HAP-1 (cell line): Measurements from ENCODE around the gene ATP5ME.
A peak's percentile ranks its signal among the peaks of the same experiment; 100 is the strongest.
"Not testable (repeated sequence)": the region's sequence is repeated elsewhere in the genome, so short reads cannot be mapped to it uniquely, and the experiment has no call there.

ENCODE experiments used
- DNase-seq, 2 experiments: peaks; one replicate each; pipeline ENCODE4 v3.0.0-alpha.2; 2016 to 2020; ENCODE audit warnings: low spot score in 2 of 2
- H3K27me3 ChIP-seq: fragments of 250-450 bp; sonication (Bioruptor Pico); 2 replicates; pipeline ENCODE4 v1.5.1; 2020; ENCODE audit warnings: low read depth, mild to moderate bottlenecking, moderate library complexity
- H3K36me3 ChIP-seq: fragments of 250-450 bp; sonication (Bioruptor Pico); replicated peaks from 2 replicates; pipeline ENCODE4 v1.5.1; 2020; ENCODE audit warnings: mild to moderate bottlenecking
- H3K4me1 ChIP-seq: fragments of 250-450 bp; sonication (Bioruptor Pico); 2 replicates; pipeline ENCODE4 v1.5.1; 2020; ENCODE audit warnings: mild to moderate bottlenecking
- H3K4me3 ChIP-seq: fragments of 250-450 bp; sonication (Bioruptor Pico); 2 replicates; pipeline ENCODE4 v1.5.1; 2020; ENCODE audit warnings: mild to moderate bottlenecking, moderate library complexity
- H3K9me3 ChIP-seq: fragments of 250-450 bp; sonication (Bioruptor Pico); 2 replicates; pipeline ENCODE4 v1.5.1; 2020; ENCODE audit warnings: mild to moderate bottlenecking, moderate library complexity
- in situ Hi-C: fragments of 300-500 bp; cut with MboI; formaldehyde crosslinking; loops from 3 replicates; pipeline ENCODE4 v1.14.3; 2020; ENCODE audit warnings: low sequenced_read_pairs, inconsistent platforms, mixed read lengths

Gene ATP5ME

DNA sequence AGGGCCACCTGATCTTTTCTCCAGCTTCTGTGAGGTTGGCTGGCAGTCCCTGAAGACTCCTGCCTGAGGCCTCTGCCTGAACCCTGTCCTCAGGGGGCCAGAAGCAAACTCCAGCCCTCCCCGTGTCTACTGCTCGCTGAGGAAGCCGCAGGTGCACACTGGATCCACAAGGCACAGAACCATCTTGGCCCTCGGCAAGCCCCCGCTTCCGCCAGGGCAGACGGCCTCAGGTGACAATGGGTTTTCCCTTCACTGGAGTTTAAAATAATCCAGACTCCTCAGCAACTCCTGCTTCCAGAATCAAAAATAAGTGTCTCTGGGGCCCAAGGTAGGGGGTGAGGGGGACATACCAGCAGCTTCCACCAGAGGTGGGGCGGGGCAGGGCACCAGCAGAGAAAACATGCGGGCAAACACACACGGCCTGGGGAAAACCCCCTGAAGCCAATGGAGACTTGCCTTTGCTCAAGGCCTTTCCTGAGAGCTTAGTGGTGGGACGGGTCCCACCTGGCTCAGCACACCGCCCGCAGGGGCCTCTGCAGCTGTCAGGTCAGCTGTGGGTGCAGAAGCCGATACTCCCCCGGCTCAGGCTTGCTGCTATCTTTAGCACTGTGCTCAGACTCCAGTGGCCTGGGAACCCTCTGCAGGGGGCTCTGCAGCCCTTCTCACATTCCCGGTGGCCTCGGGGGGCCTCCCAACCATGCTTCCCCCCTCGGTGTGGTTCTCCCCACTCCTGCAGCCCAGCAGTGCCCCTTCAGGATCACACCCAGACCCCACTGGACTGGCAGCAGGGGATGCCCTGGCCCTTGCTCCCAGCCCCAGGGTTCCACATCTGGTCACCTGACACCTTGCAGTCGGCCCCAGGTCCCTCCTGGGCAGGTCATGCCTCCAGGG lies 2.1 kb upstream of the ATP5ME start:
- Histone ChIP-seq H3K4me3 (no peak overlapping the region), H3K27me3 (no peaks in the 10 kb centered on the region), H3K36me3 (peaks cover 25% of the 10 kb centered on the region), H3K9me3 (no peaks in the 10 kb centered on the region), H3K4me1 (peaks cover 16% of the 10 kb centered on the region)
- in situ Hi-C loops, result no loop called here
- no peak for DNase-seq

DNA sequence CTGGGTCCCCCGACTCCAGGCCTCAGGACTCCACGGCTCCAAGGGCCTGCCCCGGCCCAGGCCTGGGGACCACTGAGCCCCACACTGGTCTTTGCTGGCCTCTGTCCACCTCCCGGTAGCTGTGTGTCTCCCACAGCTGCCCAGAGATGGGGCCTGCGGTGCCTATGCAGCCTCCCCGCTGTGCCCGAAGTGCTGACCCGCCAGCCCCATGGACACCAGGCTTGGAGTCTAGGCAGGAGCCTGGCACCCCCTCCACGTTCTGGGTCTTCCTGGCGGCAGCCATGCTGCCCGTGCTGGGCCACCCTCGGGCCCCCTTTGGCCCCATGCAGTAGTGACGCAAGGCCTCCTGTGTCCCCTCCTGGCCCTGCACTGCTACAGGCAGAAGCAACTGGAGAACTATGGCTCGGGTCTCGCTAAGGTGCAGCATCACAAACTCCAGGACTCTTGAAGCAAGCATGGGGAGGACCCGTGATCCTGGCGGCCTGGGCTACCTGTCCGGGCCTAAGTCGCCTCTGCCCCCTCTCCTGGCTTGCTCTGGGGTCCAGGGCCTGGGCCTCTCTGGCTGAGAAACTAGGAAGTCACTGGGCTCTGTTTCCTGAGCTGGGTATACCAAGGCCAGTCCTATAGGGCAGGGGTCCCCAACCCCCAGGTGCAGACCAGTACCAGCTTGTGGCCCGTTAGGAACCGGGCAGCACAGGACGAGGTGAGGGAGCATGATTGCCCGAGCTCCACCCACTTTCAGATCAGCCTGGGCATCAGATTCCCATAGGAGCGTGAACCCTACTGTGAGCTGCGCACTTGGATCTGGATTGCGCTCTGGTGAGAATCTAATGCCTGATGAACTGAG lies 1.2 kb upstream of the ATP5ME start:
- H3K4me3 ChIP-seq, result peak overlapping the region; percentile 94
- in situ Hi-C loops, result no loop called here
- peaks cover 34% of the 10 kb centered on the region for H3K36me3 ChIP-seq
- H3K27me3 ChIP-seq, result no peaks in the 10 kb centered on the region
- peaks cover 10% of the 10 kb centered on the region for H3K4me1 ChIP-seq
- H3K9me3 ChIP-seq, result no peaks in the 10 kb centered on the region
- DNase-seq, result no peak

DNA sequence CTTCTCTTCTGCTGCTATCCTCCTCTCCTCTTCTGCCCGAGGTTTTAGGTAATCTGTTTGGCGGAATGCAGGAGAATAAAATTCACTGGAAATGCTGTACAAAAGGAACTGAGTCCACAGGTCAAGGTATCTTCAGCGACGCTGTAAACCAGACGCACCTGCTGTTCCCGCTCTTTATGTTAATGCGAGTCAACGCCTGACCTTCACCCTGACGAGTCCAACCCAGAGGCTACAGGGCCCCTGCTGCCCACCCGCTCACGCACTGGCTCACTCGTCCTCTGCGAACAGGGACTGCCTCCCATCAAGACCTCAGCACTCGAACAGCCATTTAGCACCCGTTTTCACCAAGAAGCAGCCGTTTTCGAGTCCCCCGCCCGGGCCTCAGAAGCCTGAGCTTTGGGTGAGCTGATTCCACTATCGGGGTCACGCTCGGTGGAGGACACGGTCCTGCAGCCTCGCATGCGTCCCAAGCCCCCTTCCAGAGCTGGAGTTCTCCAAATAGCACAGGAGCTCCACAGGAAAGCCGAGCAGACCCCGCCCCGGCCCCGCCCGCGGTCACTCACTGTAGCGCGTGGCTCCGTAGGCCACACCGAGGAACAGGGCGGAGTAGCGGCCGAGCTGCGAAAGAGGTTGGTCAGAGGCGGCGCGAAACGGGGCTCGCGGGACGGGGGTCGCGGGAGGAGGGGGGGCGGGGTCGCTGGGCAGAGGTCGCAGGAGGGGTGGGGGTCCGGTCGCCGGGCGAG lies 556 bp downstream of the ATP5ME start:
- peak in 1 of 2 experiments; percentile 51 for DNase-seq
- Histone ChIP-seq H3K36me3 (peaks cover 34% of the 10 kb centered on the region), H3K9me3 (no peaks in the 10 kb centered on the region), H3K4me1 (peaks cover 10% of the 10 kb centered on the region), H3K4me3 (peak overlapping the region; percentile 94), H3K27me3 (no peaks in the 10 kb centered on the region)
- in situ Hi-C loops, result no loop called here

DNA sequence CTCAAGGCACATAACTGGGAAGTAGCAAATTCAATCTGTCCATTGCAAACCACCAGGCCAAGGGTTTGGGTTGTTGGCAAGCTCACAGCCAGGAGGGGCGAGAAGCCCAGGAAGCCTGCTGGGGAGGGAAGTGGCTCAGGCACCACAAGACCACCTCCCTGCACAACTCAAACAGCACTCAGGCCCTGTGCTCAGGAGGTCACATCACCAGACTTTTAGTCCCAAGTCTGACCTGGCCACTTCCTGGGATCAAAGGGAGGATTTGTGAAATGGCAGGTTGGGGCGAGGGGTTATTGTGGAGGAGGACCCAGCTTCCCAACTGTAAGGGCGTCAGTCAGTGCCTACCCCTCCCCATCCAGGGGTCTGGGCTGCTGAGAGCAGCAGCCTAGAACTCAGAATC lies 2.3 kb downstream of the ATP5ME start:
- in situ Hi-C loops, result no loop called here
- Histone ChIP-seq H3K36me3 (peaks cover 34% of the 10 kb centered on the region), H3K4me1 (peaks cover 10% of the 10 kb centered on the region), H3K9me3 (no peaks in the 10 kb centered on the region), H3K4me3 (no peak overlapping the region), H3K27me3 (no peaks in the 10 kb centered on the region)
- no peak for DNase-seq

DNA sequence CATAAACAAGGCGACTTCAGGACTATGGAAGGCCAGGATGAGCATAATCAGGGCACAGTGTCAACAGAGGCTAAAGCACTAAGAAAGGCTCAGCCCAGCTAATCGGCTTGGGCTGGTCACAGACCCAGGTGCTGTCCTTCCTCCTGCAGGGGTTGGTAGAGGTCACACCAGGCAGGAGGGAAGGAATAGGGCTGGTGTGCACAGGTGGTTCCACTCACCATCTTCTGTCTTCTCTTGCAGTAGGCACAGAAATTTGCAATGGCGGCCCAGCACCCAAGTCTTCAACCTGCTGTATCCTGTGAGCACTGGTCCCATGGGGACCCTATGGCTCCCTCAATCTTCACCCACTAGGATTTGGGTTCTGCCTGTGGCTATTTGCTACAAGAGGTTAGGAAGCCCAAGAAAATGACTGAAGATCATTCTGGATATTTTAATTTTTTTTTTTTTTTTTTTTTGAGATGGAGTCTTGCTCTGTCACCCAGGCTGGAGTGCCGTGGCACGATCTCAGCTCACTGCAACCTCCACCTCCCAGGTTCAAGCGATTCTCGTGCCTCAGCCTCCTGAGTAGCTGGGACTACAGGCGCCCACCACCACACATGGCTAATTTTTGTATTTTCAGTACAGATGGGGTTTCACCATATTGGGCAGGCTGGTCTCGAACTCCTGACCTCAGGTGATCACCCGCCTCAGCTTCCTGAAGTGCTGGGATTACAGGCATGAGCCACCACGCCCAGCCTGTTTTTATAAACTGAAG lies 4.1 kb downstream of the ATP5ME start:
- H3K27me3 ChIP-seq, H3K9me3 ChIP-seq, H3K4me1 ChIP-seq, H3K4me3 ChIP-seq, in situ Hi-C loops, DNase-seq: not testable (repeated sequence)
- peaks cover 34% of the 10 kb centered on the region for H3K36me3 ChIP-seq

DNA sequence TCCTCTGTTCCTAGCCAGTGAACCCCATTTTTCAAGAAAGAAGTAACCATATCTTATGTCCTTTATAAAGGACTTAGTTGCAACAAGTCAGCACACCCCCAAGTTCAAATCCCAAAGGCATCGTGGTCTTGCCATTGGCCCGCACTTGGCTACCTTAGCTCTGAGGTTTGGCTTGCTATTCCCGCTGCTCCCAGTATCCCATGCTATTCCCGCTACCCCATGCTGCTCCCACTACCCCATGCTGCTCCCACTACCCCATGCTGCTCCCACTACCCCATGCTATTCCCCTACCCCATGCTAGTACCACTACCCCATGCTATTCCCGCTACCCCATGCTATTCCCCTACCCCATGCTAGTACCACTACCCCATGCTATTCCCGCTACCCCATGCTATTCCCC lies 5.9 kb downstream of the ATP5ME start:
- H3K27me3 ChIP-seq, H3K4me3 ChIP-seq, DNase-seq, in situ Hi-C loops, H3K4me1 ChIP-seq, H3K9me3 ChIP-seq: not testable (repeated sequence)
- peaks cover 29% of the 10 kb centered on the region for H3K36me3 ChIP-seq

DNA sequence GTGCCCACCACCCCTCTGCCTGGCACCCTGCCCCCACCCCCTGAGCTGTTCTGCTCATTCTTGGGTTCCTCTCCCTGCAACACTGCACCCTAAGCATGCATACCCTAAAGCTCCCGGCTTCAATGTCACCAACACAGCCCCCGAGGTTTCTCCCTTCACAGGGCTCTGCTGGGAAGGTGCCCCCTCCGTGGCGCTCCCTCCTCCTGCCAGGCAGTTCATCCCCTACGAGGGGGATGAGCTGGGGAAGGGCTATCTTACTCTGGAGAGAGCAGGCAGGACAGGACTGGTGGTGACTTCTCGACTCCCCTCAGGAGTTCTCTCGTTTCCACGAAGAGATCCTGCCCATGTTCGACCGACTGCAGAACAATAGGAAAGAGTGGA lies 6.5 kb downstream of the ATP5ME start:
- Histone ChIP-seq H3K4me3 (no peak overlapping the region), H3K36me3 (peaks cover 22% of the 10 kb centered on the region), H3K4me1 (peaks cover 3% of the 10 kb centered on the region; the same call in 1 of the 2 replicates), H3K9me3 (no peaks in the 10 kb centered on the region), H3K27me3 (no peaks in the 10 kb centered on the region)
- in situ Hi-C loops, result no loop called here
- no peak for DNase-seq

DNA sequence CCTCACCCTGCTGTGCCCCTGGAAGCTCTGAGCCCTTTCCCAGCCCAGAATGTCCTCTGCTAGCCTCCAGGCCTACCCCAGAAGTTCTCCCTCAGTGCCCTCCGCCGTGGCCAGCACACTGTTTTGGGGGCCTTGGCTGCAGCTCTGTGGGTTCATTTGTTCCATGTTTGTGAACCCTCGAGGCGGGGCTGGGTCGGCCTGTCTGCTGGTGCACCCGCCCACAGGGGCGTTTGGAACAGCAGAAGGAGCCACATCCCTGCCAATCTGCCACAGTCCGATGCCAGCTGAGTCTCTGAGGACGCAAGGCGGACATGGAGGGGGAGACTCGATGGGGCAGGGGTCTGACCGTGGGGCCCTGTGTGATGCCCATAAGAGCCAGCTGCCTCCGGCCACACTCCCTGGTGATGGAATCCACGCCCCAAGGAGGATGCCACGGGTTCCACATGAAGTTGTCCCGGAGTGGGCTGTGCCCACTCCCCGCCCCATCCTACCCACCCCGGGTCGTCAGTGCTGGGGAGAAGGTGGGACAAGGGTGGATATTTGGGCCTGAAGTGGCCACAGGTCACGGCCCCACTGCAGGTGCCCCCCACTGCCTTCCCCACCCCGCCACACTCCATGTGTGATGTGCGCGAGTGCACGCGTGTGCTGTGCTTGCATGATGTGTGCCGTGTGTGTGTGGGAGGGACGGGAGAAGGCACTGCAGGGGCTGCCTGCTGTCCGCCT lies 7.1 kb downstream of the ATP5ME start:
- H3K4me3 ChIP-seq, result no peak overlapping the region
- H3K4me1 ChIP-seq, result peaks cover 3% of the 10 kb centered on the region; the same call in 1 of the 2 replicates
- no peaks in the 10 kb centered on the region for H3K9me3 ChIP-seq
- in situ Hi-C loops, result no loop called here
- no peak for DNase-seq
- H3K27me3 ChIP-seq, result no peaks in the 10 kb centered on the region
- H3K36me3 ChIP-seq, result peaks cover 17% of the 10 kb centered on the region

DNA sequence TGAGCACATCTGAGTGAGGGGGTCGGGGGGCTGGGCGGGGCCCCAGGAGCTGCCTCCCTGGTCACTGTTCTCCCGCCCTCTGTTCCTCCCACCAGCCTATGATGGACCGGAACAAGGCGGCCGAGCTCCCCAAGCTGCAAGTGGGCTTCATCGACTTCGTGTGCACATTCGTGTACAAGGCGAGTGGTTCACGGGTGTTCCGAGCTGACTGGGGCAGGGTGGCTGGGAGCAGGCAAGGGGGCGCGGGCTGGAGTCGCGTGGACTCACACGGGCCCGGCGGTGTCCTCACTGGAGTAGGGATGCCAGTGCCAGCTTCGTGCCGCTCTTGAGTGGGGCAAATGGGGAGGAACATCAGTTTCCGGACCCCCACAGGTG lies 7.7 kb downstream of the ATP5ME start:
- Histone ChIP-seq H3K27me3 (no peaks in the 10 kb centered on the region), H3K36me3 (peaks cover 11% of the 10 kb centered on the region), H3K4me1 (peaks cover 3% of the 10 kb centered on the region; the same call in 1 of the 2 replicates), H3K9me3 (no peaks in the 10 kb centered on the region), H3K4me3 (no peak overlapping the region)
- in situ Hi-C loops, result no loop called here
- DNase-seq, result no peak

DNA sequence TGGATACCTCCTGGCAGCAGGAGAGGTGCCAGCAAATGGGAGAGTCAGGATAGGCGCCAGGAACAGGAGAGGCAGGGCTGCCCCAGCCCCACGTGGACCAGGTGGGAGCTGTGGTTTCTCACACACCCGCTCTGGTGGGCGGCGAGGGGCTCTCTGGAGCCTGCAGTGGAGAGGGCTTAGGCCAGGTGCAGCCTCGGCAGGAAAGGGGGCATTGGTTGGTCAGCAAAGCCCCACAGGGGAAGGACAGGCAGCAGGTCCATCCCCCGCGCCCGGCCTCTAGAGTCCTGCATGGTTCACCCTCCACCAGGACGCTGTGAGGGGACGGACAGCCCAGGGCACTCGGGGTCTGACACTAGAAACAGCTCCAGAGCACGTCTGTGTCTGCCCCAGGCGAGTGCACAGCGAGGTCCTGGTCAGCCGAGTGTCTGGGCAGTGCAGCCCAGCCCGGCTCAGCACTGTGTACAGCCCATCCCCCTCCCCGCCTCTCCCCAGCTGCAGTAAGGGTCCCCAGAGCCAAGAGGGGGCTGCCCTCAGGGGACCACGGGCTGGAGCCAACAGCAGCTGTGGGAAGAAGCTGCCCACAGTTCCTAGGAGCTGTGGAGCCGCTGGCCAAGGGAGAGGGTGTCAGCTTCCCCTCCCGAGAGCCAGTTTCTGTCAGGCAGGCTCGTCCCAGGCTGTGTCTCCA lies 8.2 kb downstream of the ATP5ME start:
- no peak overlapping the region for H3K4me3 ChIP-seq
- peaks cover 3% of the 10 kb centered on the region; the same call in 1 of the 2 replicates for H3K4me1 ChIP-seq
- H3K9me3 ChIP-seq, result no peaks in the 10 kb centered on the region
- peaks cover 6% of the 10 kb centered on the region for H3K36me3 ChIP-seq
- in situ Hi-C loops, result no loop called here
- no peaks in the 10 kb centered on the region for H3K27me3 ChIP-seq
- no peak for DNase-seq

DNA sequence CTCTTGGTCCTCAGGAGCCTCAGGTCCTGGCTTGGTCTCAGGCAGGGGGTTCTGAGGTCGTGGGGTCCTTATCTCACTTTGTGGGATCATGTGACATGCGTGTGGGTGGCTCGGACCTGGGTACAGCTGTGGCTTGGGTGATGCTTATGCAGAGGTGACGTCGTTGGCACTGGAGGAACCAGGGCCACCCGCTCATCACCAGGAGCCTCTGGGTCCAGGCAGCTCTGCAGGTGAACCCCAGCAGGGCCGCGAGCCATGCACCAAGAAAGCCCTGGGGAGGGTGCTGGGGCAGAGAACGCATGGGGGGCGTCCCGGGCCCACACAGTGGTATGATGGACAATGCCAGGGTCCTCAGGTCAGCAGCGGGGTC lies 8.7 kb downstream of the ATP5ME start:
- DNase-seq, result no peak
- Histone ChIP-seq H3K9me3 (no peaks in the 10 kb centered on the region), H3K27me3 (no peaks in the 10 kb centered on the region), H3K36me3 (peaks cover under 1% of the 10 kb centered on the region; the same call in 1 of the 2 replicates), H3K4me3 (no peak overlapping the region), H3K4me1 (peaks cover 3% of the 10 kb centered on the region; the same call in 1 of the 2 replicates)
- in situ Hi-C loops, result no loop called here

DNA sequence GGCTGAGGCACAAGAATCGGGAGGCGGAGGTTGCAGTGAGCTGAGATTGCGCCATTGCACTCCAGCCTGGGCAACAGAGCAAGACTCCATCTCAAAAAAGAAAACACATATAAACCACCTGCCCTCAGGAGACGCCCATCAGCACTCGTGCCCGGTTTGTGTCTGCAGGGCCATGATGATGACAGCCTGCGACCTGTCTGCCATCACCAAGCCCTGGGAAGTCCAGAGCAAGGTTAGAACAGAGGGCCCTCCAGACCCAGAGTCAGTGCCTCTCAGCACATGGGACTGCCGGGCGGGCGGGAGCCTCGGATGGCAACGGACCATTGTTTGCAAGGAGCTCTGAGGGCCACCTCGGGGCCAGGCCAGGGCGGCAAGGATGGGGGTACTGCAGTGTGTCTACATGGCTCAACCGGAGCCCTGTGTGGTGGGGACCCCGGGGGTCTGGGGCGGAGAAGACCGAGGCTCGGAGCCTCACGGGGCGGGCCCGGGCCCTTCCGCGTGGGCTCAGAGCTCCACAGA lies 9.3 kb downstream of the ATP5ME start:
- Histone ChIP-seq H3K27me3 (no peaks in the 10 kb centered on the region), H3K4me1 (peaks cover 3% of the 10 kb centered on the region; the same call in 1 of the 2 replicates), H3K36me3 (no peaks in the 10 kb centered on the region), H3K9me3 (no peaks in the 10 kb centered on the region), H3K4me3 (no peak overlapping the region; the same call in 1 of the 2 replicates)
- DNase-seq, result no peak
- in situ Hi-C loops, result no loop called here
